ENCODE data around the gene TM4SF5.

TM4SF5 gene, protein sequence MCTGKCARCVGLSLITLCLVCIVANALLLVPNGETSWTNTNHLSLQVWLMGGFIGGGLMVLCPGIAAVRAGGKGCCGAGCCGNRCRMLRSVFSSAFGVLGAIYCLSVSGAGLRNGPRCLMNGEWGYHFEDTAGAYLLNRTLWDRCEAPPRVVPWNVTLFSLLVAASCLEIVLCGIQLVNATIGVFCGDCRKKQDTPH

GRCh38 chr17:4771519-4772234 is at the start of gene TM4SF5:
TM4SF5 (plus strand) TSS chr17:4771886; CDS start chr17:4771923, 37 bp downstream.
- DNase-seq (ENCODE audit: low read depth), result no peak

DNA sequence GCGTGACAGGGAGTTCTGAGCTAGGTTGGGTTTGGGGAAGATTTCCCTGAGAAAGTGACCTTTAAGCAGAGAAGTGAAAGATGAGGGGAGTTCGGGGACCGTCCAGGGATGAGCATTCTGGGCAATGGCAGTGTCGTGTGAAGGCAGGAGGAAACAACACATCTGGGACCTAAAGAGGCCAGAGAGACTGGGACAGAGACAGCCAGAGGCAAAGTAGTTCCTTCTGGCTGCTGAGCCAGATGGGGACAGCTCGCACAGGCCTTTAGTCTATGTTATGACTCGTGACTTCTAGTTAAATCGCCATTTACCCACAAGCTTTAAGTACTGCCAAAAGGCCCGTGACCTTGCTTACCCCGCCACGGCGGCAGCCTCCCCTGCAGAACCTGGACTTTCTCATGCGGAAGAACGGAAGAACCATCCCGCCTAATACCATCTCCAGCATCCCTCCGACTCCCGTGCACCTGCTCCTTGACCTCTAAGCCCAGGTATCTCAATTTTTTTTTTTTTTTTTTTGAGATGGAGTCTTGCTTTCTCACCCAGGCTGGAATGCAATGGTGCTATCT is 48.9 kb upstream of the TM4SF5 start:
- DNase-seq (ENCODE audit: low read depth), result no peak

DNA sequence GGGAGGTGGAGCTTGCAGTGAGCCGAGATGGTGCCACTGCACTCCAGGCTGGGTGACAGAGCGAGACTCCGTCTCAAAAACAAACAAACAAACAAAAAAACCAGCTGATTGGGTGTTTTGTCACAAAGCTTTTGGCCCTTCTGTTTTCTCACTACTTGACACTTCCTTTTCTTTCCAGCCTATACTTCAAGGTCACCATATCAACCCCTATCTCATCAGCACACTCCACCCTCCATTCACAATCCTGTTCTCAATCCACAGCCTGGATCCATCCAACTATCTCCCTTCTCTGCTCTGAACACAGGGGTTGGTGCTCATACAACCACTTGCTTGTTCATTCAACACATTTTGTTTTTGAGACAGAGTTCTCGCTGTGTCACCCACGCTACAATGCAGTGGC is 47.0 kb upstream of the TM4SF5 start:
- DNase-seq (ENCODE audit: low read depth), result no peak

GRCh38 chr17:4725646-4726310 is 45.9 kb upstream of the TM4SF5 start:
- no peak for DNase-seq (ENCODE audit: low read depth)

DNA sequence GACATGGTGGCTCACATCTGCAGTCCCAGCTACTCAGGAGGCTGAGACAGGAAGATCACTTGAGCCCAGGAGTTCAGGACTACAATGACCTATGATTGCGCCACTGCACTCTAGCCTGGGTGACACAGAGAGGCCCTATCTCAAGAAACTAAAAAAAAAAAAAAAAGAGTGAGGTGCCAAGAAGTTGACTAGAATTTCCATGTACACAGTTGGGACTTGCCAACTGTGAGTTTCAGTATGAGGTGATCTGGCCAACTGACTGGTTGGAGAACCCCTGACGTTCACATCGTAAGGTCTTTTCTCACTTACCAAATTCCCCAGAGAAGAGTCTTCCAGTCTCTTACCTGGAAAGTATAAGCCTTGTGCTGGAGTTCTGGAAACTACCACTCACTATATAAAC is 43.6 kb upstream of the TM4SF5 start:
- no peak for DNase-seq (ENCODE audit: low read depth)

- DNase-seq (ENCODE audit: low read depth), result no peak
Observed at GRCh38 chr17:4733073-4733531, 38.6 kb upstream of the TM4SF5 start.

DNA sequence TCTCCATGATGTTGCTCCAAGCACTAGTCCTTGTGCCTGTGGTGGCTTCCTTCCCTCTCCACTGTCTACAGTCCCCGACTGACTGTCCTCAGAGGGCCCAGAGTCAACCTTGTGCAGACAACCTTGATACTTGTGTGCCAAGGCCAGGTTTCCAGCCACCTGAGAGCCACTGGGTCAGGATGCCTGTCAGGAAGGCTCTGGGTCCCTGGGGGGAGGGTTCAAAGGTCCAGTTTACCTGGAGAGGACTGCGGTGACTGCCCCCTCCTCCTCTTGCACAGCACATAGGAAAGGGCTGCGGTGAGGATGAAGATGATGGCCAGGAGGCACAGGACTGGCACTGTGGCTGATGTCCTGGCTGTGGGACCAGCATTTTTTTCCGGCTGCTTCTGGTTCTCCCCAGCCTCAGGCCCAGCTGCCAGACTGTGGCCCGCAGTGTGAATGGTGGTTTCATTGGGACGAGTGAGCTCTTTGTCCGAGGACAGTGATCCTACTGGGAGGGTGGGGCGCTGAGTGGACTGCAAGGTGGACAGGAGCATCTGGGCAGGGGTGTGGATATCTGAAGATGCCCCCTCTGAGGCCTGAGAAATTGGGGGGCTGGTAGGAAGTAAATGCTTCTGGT is 36.7 kb upstream of the TM4SF5 start:
- no peak for DNase-seq (ENCODE audit: low read depth)

DNA sequence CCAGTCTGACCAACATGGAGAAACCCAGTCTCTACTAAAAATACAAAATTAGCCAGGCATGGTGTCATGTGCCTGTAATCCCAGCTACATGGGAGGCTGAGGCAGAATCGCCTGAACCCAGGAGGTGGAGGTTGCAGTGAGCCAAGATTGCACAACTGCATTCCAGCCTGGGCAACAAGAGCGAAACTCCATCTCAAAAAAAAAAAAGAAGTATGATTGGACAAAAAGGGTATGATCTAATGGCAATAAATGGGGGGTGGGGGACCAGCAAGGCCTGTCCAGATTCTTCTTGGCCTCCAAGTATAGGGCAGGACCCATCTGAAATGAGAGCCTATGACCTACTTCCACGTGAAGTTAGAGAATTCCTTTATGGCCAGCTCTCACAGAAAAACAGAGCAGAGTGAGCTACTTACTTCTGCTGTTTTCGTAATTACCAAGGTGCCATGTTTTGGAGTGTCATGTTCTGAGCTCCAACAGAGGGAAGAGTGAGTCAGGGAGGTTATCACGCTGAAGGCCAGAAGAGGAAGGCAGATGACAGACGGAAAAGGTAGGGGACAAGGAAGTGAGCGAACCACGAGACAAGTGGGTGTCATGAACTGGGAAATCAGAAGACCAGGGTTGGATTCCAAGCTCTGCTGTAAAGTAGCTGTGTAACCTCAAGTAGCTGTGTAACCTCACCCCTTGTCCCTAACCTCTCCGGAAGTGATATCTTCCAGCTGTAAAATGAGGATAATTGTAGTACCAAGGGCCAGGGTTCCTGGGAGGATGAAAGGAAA is 35.6 kb upstream of the TM4SF5 start:
- DNase-seq (ENCODE audit: low read depth), result no peak

GRCh38 chr17:4738136-4739121 is 33.3 kb upstream of the TM4SF5 start:
- DNase-seq (ENCODE audit: low read depth), result no peak

DNA sequence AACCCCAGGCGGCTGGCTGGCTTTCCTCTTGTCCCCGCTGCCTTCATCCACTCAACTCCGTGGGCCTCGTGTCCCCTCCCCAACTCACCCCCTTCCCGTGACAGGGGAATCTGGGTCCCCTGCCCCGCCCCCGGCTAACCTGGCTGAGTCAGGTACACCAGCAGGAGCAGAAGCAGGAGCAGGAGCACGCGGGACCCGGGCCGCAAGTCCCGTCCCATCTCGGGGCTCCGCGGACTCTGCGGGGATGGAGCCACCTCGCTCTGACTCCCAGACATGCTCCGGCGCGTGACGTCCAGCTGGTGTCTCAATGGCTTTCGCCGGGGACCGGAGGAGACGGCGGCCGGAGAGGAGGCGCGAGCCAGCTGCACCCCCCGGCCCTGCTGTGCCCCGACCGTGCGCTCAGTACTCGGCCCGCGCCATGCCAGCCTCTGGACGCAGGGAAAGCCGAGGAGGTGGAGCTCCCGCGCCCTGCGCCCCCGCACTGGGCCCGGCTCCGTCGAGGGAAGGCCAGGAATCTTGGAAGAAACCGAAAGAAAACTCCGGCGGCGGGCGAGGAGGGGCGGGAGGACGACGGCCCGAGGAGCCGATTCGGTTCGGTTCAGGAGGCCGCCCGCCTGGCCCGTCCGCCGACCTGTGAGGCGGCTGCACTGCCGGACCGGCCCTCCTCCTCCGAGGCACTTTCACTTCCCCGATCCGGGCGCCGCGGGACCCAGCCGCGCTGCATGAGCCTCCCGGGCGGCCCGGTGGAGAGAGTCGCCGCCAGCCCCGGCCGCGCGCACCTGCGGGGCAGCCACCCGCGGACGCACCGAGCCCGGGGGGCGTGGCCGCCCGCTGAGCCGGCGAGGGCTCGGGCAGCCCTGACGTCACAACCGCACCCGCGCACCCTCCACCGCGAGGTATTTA is 32.3 kb upstream of the TM4SF5 start, which contains the start of the genes CXCL16 and ZMYND15:
Gene CXCL16, minus strand, starts transcription at position 807 of the 903 bp plus-strand sequence. Its CDS starts 589 bp downstream, at position 218.
Gene ZMYND15, plus strand, starts transcription at position 712 of the 903 bp plus-strand sequence. CDS start 716 bp downstream, outside the sequence.
- DNase-seq (ENCODE audit: low read depth), result no peak

DNA sequence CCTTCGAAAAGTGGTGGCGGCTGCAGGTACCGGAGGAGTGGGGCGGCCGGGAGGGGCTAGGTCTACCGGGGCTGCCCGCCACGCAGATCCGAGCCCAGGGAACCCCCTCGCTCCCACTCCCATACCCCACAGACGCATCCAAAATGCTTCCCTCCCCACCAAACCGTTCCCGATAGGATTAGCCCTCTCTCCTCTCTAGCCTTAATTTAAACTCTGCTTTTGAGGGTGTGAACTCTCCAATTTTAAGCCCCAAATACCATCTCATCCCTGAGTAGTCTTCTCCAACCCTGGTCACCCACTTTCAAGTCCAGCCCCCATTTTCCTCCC is 31.7 kb upstream of the TM4SF5 start:
- no peak for DNase-seq (ENCODE audit: low read depth)

GRCh38 chr17:4740584-4740983 is 31.1 kb upstream of the TM4SF5 start:
- DNase-seq (ENCODE audit: low read depth), result no peak

DNA sequence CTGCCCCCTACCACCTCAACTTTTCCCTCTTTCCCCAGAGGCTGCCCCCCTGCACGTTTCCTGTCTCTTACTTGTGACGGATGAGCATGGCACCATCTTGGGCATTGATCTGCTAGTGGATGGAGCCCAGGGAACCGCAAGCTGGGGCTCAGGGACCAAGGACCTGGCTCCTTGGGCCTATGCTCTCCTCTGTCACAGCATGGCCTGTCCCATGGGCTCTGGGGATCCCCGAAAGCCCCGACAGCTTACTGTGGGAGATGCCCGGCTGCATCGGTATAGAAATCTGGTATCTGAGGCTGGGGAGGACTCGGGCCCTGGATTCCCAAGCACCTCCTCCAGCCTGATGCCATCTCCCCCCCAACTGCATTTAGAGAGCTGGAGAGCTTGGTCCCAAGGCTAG is 30.1 kb upstream of the TM4SF5 start:
- no peak for DNase-seq (ENCODE audit: low read depth)

DNA sequence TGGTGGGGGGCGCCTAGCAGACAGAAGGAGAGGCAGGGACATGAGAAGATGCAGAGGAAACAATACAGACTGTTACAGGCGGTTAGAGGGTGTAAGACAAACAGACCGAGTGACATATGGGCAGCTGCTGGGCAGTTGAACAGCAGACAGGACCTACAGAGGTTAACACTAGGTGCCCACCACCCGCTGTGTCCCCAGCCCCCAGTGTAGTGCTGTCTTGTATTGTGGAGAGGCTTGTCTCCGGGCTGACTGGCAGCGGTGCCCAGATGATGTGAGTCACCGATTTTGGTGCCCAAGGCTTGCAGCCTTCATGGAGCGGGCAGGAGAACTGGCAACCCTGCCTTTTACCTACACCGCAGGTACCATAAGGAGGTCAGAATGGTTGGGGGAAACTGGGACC is 29.6 kb upstream of the TM4SF5 start:
- DNase-seq (ENCODE audit: low read depth), result no peak

DNA sequence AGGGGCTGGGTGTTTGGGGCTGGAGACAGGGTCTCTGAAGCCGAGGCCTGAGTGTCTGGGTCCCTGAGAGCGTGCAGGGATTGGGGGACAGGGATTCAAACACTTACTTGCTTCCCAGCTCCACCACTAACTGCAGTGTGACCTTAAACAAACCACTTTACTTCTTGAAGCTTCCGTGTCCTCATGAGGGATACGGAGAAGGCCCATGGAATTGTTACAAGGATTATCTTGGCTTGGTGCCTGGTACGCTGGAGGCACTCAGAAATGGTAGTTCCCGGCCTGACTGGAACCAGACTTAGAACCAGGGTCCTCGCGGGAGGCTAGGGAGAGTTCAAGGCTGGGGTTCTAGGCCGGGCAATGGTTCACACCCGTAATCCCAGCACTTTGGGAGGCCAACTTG is 29.1 kb upstream of the TM4SF5 start:
- DNase-seq (ENCODE audit: low read depth), result no peak

- no peak for DNase-seq (ENCODE audit: low read depth)
Observed at GRCh38 chr17:4743216-4743615, 28.5 kb upstream of the TM4SF5 start.

GRCh38 chr17:4743898-4744297 is 27.8 kb upstream of the TM4SF5 start:
- DNase-seq (ENCODE audit: low read depth), result no peak

GRCh38 chr17:4744999-4745969 is 26.4 kb upstream of the TM4SF5 start:
- no peak for DNase-seq (ENCODE audit: low read depth)

Measured in HS-27A (cell line).